GM18505 (cell line): ENCODE data around the gene TNFAIP3.

Experiments
- ATAC-seq: cut with Tn5 transposase; IDR thresholded peaks from one replicate; pipeline ENCODE4 v1.9.1; 2021; ENCODE audit not compliant: unreplicated experiment
- POLR2A ChIP-seq: IDR thresholded peaks from 4 replicates; pipeline ENCODE4 v1.6.1; 2011; ENCODE audit warnings: borderline replicate concordance; ENCODE audit not compliant: insufficient read depth, insufficient read length; ENCODE audit errors: extremely low read depth

TNFAIP3 gene

GRCh38 chr6:137914530-137915193 is 47.6 kb downstream of the TNFAIP3 start:
- ATAC-seq = no peak

GRCh38 chr6:137915790-137916189 is 48.7 kb downstream of the TNFAIP3 start:
- no peak for TF ChIP-seq POLR2A
- no peak for ATAC-seq

More at GRCh38 chr6:137914530-137915193, 47.6 kb downstream of the TNFAIP3 start:
- no peak for TF ChIP-seq POLR2A

GRCh38 chr6:137917551-137918325 is 50.7 kb downstream of the TNFAIP3 start:
- ATAC-seq = no peak
- TF ChIP-seq POLR2A = no peak

GRCh38 chr6:137919502-137919823 is 52.4 kb downstream of the TNFAIP3 start:
- no peak for TF ChIP-seq POLR2A
- no peak for ATAC-seq

GRCh38 chr6:137919837-137920730 is 53.0 kb downstream of the TNFAIP3 start:
- no peak for ATAC-seq
- no peak for TF ChIP-seq POLR2A

GRCh38 chr6:137921823-137922222 is 54.8 kb downstream of the TNFAIP3 start:
- peak; percentile 45 for TF ChIP-seq POLR2A
- no peak for ATAC-seq

GRCh38 chr6:137923866-137924653 is 57.0 kb downstream of the TNFAIP3 start:
- no peak for ATAC-seq
- no peak for TF ChIP-seq POLR2A

- ATAC-seq = no peak
- no peak for TF ChIP-seq POLR2A
Observed at GRCh38 chr6:137925141-137925698, 58.2 kb downstream of the TNFAIP3 start.

- no peak for TF ChIP-seq POLR2A
- no peak for ATAC-seq
Observed at GRCh38 chr6:137926207-137926731, 59.2 kb downstream of the TNFAIP3 start.

- no peak for ATAC-seq
- TF ChIP-seq POLR2A = no peak
Observed at GRCh38 chr6:137926985-137927384, 59.9 kb downstream of the TNFAIP3 start.

GRCh38 chr6:137927777-137928218 is 60.7 kb downstream of the TNFAIP3 start:
- ATAC-seq = peak; percentile 91
- peak; percentile 52 for TF ChIP-seq POLR2A

GRCh38 chr6:137928286-137928685 is 61.2 kb downstream of the TNFAIP3 start:
- no peak for ATAC-seq
- TF ChIP-seq POLR2A = no peak

GRCh38 chr6:137931849-137932465 is 64.9 kb downstream of the TNFAIP3 start:
- no peak for TF ChIP-seq POLR2A
- no peak for ATAC-seq
